H1 (cell line): ENCODE results near the gene PAGE4. TPM values are rescaled to one million over a fixed set of nuclear protein-coding genes. Genes with fewer than 3 reads are reported as not detected.

Experiments used
- BRCA1 ChIP-seq: IDR thresholded peaks from 2 replicates; pipeline ENCODE4 v1.6.1; 2012; ENCODE audit warnings: low read depth, low read length, improper control_type of control experiment
- EP300 ChIP-seq, 2 experiments: IDR thresholded peaks; 1 replicate in 1 of 2; 2 replicates in 1 of 2; pipeline ENCODE4 v1.6.1; 2011 to 2012; ENCODE audit warnings: low read depth in 2 of 2, low read length in 2 of 2, mild to moderate bottlenecking in 2 of 2, borderline replicate concordance in 1 of 2, inconsistent platforms in 1 of 2, moderate library complexity in 1 of 2
- GABPA ChIP-seq: IDR thresholded peaks from 2 replicates; pipeline ENCODE4 v1.6.1; 2011; ENCODE audit warnings: mild to moderate bottlenecking, low read length, moderate library complexity, borderline replicate concordance; ENCODE audit not compliant: insufficient read depth
- KDM1A ChIP-seq: fragments of 200-600, 300-600 bp; sonication (generic); IDR thresholded peaks from 2 replicates; pipeline ENCODE4 v1.7.1; 2016; ENCODE audit warnings: mild to moderate bottlenecking, low read length, borderline replicate concordance
- TCF12 ChIP-seq: IDR thresholded peaks from 2 replicates; pipeline ENCODE4 v1.6.1; 2011; ENCODE audit warnings: low read depth, mild to moderate bottlenecking, low read length
- USF2 ChIP-seq: IDR thresholded peaks from 2 replicates; pipeline ENCODE4 v1.6.1; 2011; ENCODE audit warnings: low read length, improper control_type of control experiment
- ZNF274 ChIP-seq: IDR thresholded peaks from 2 replicates; pipeline ENCODE4 v1.7.0; 2012; ENCODE audit warnings: low read length, borderline replicate concordance; ENCODE audit errors: extremely low read depth
- polyA plus RNA-seq, 7 experiments: library from polyadenylated mRNA; depleted of rRNA in 3 of 7; stranded (reverse) in 5 of 7; unstranded in 2 of 7; fragments of >200 nt in 5 of 7; fragments of 200-250 nt in 2 of 7; gene quantifications; 1 replicate in 5 of 7; 2 replicates in 1 of 7; 4 replicates in 1 of 7; pipeline versions ENCODE4 v1.2.1 to v1.2.3, GENCODE V29; 2011 to 2013; ENCODE audit warnings: missing spikeins in 2 of 7, mixed read lengths in 2 of 7
- total RNA-seq: library from RNA; stranded (reverse); fragmentation: NEBNext Ultra II Directional; extraction: Animal tissue kit (Norgen Biotek cat#: 25700); gene quantifications from 2 replicates; pipeline ENCODE4 v1.2.1, GENCODE V29; 2021
- TF ChIP-seq, protein P1 (sequence below), 3 experiments: IDR thresholded peaks; 1 replicate in 2 of 3; 2 replicates in 1 of 3; pipeline versions ENCODE4 v1.5.1 to v1.6.1; 2011; ENCODE audit warnings: low read length in 3 of 3, mild to moderate bottlenecking in 3 of 3, inconsistent platforms in 2 of 3, low read depth in 1 of 3, moderate library complexity in 1 of 3; ENCODE audit not compliant: insufficient read depth in 1 of 3; ENCODE audit errors: control extremely low read depth in 1 of 3

PAGE4 gene
- total and polyA plus RNA-seq, 2 of the 8 experiments (the other 6 are each of a cell fraction or from before 2014, with no cell fraction given): 0.53 TPM; not detected in 1

DNA sequence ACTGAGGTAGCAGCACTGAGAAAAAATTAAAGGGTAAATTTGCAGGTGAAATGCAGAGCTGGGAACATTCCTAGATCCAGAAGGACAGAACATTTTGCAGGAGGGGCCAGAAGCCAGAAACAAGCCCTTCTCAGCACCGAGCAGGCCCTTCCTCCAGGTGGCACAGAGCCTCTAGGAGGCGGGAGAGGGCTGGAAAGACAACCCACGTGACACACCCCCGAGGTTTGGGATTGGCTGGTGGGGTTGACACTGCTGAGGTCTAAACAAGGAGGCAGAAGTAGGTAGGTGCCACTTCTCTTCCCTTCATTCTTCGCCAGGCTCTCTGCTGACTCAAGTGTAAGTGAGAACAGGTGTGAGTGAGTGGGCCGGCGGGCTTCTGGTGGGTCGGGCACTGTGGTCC is at the start of gene PAGE4 (continued):
- TF ChIP-seq, protein P1, sequence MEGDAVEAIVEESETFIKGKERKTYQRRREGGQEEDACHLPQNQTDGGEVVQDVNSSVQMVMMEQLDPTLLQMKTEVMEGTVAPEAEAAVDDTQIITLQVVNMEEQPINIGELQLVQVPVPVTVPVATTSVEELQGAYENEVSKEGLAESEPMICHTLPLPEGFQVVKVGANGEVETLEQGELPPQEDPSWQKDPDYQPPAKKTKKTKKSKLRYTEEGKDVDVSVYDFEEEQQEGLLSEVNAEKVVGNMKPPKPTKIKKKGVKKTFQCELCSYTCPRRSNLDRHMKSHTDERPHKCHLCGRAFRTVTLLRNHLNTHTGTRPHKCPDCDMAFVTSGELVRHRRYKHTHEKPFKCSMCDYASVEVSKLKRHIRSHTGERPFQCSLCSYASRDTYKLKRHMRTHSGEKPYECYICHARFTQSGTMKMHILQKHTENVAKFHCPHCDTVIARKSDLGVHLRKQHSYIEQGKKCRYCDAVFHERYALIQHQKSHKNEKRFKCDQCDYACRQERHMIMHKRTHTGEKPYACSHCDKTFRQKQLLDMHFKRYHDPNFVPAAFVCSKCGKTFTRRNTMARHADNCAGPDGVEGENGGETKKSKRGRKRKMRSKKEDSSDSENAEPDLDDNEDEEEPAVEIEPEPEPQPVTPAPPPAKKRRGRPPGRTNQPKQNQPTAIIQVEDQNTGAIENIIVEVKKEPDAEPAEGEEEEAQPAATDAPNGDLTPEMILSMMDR (IDR thresholded peaks at IDR 0.05; ENCODE audit: control extremely low read depth in 1 of 3, insufficient read depth in 1 of 3, low read depth in 1 of 3, low read length in 3 of 3): peak in 1 of 3 experiments; percentile 9; a peak in 1 of 4 replicates
- no peak for TF ChIP-seq KDM1A
- TF ChIP-seq BRCA1: no peak
- TF ChIP-seq GABPA: no peak
- TF ChIP-seq USF2: 0 out of 2 replicates have a peak, but pooled peaks have one; percentile 20
- TF ChIP-seq EP300 (IDR thresholded peaks at IDR 0.05; ENCODE audit: borderline replicate concordance in 1 of 2, low read depth in 2 of 2, low read length in 2 of 2): no peak
- TF ChIP-seq ZNF274: no peak
- no peak for TF ChIP-seq TCF12
- TF ChIP-seq, all 59 proteins: peak for 4
